ENCODE data around the gene PAX8.
A peak's percentile ranks its signal among the peaks of the same experiment; 100 is the strongest.

The PAX8 gene

DNA sequence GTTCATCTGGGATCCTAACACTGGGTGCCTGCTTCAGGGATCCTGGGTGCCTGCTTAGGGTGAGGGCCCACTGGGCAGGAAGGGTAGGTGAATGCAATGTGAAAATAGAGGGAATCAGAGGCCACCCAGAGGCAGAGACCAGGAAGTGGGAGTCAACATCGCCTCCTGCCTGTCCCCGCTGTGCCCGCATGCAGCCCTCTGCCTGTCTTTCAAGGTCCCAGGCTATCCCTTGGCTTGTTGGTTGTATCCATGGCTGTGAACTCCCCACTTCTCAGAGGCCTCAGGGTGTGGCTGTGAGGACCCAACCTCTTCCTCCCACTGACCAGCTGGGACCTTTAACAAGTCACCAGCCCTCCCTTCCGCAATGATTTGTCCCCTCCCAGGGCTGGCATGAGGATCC lies 78.5 kb downstream of the PAX8 start:
- CTCF ChIA-PET = interaction anchor here (1.0 to 3.3 kb wide), 3 partner anchors 42 to 120 kb away, joined by 3 to 20 read pairs (median 11); no protein-coding TSS in a partner anchor
- no peak for DNase-seq (ENCODE audit: low spot score)
- peak overlapping the region; percentile 90 for H3K27ac ChIP-seq

GRCh38 chr2:113198790-113199612 lies 79.7 kb downstream of the PAX8 start:
- TF ChIP-seq, protein P1, sequence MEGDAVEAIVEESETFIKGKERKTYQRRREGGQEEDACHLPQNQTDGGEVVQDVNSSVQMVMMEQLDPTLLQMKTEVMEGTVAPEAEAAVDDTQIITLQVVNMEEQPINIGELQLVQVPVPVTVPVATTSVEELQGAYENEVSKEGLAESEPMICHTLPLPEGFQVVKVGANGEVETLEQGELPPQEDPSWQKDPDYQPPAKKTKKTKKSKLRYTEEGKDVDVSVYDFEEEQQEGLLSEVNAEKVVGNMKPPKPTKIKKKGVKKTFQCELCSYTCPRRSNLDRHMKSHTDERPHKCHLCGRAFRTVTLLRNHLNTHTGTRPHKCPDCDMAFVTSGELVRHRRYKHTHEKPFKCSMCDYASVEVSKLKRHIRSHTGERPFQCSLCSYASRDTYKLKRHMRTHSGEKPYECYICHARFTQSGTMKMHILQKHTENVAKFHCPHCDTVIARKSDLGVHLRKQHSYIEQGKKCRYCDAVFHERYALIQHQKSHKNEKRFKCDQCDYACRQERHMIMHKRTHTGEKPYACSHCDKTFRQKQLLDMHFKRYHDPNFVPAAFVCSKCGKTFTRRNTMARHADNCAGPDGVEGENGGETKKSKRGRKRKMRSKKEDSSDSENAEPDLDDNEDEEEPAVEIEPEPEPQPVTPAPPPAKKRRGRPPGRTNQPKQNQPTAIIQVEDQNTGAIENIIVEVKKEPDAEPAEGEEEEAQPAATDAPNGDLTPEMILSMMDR (conservative IDR thresholded peaks at IDR 0.05; ENCODE audit: low read depth) = peak; percentile 96
- POLR2A ChIA-PET (ENCODE audit: low non-redundant PET) = interaction anchor here (0.6 to 1.0 kb wide), 3 partner anchors 20 to 66 kb away, joined by 3 to 4 read pairs (median 3); no protein-coding TSS in a partner anchor
- H3K27ac ChIP-seq = peak overlapping the region; percentile 90
- DNase-seq (ENCODE audit: low spot score) = peak; percentile 84
- CTCF ChIA-PET = interaction anchor here (0.6 to 3.3 kb wide), 27 partner anchors 18 to 230 kb away, joined by 3 to 20 read pairs (median 3); no protein-coding TSS in a partner anchor

More for the DNA sequence above, 78.5 kb downstream of the PAX8 start:
- POLR2A ChIA-PET (ENCODE audit: low non-redundant PET) = no interaction called here
- TF ChIP-seq, protein P1 (conservative IDR thresholded peaks at IDR 0.05; ENCODE audit: low read depth) = no peak

DNA sequence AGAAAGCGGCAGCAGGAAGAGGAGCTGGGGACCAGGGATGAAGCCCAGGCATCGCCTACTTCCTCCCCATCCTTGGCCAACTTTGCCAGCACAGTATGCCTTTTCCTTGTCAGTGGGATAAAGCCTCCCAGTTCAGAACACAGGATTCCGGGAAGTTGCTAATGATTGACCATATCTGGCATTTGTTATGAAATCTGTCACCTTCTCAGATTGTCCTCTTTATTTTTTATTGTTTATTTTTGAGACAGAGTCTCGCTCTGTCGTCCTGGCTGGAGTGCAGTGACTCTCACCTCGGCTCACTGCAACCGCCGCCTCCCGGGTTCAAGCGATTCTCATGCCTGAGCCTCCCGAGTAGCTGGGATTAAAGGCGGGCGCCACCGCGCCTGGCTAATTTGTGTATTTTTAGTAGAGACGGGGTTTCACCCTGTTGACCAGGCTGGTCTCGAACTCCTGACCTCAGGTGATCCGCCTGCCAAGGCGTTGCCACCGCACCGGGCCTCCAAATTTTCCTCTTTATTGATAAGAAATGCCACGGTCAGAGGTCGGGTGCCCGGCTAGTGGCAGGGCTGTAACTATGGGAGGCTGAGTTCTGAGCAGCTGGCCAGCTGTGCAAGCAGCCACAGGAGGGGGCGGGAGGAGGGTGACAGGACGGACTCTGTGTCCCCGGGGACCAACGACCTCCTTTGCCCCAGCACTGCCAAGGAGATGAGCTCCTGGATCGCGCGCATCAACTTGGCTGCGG lies 80.5 kb downstream of the PAX8 start:
- ChIA-PET POLR2A (ENCODE audit: low non-redundant PET) (interaction anchor here (0.6 to 1.0 kb wide), 3 partner anchors 20 to 65 kb away, joined by 3 to 4 read pairs (median 3); no protein-coding TSS in a partner anchor), CTCF (interaction anchor here (0.6 to 3.3 kb wide), 18 partner anchors 17 to 229 kb away, joined by 3 to 20 read pairs (median 5); no protein-coding TSS in a partner anchor)
- no peak for DNase-seq (ENCODE audit: low spot score)
- H3K27ac ChIP-seq = peak overlapping the region; percentile 90
- TF ChIP-seq, protein P1 (conservative IDR thresholded peaks at IDR 0.05; ENCODE audit: low read depth) = no peak

- ChIA-PET POLR2A (ENCODE audit: low non-redundant PET) (no interaction called here), CTCF (interaction anchor here (1.3 to 3.3 kb wide), 3 partner anchors 58 to 118 kb away, joined by 5 to 20 read pairs (median 10); no protein-coding TSS in a partner anchor)
- H3K27ac ChIP-seq = peak overlapping the region; percentile 90
- TF ChIP-seq, protein P1 (conservative IDR thresholded peaks at IDR 0.05; ENCODE audit: low read depth) = no peak
- DNase-seq (ENCODE audit: low spot score) = no peak
Measured at GRCh38 chr2:113197347-113198047, 81.2 kb downstream of the PAX8 start.

DNA sequence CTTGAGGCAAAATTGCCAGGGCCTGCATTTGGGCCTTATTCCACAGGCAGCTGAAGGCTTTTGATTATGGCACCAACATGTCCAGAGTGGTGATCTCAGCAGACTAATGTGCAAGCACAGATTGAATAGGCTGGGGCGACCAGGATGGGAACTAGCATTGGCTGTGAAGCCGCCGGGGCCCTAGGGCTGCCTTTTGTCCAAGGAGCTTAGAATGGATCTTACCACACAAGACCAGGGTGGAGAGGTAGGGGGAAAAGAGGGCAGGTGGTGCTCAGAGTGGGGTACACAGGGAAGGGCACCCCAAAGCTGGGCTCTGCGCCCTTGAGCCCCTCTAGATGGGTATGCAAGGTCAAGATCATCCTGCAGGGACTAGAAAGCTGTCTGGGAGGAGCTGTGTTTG lies 81.9 kb downstream of the PAX8 start:
- no peak for DNase-seq (ENCODE audit: low spot score)
- POLR2A ChIA-PET (ENCODE audit: low non-redundant PET) = no interaction called here
- H3K27ac ChIP-seq = no peak overlapping the region; the same call in 1 of the 2 replicates
- TF ChIP-seq, protein P1 (conservative IDR thresholded peaks at IDR 0.05; ENCODE audit: low read depth) = no peak
- CTCF ChIA-PET = interaction anchor here (0.6 kb wide), 2 partner anchors 34 to 174 kb away, joined by 3 to 4 read pairs; no protein-coding TSS in a partner anchor
